IMR-90 (cell line): Measurements from ENCODE around the gene LRRK2. TPM values are rescaled to one million over a fixed set of nuclear protein-coding genes. Genes with fewer than 3 reads are reported as not detected.

Experiments
- ATAC-seq: fragments of 200-7000 bp; cut with Tn5 transposase; 2 replicates; pipeline ENCODE4 v1.9.1; 2020; ENCODE audit warnings: low read depth, mild to moderate bottlenecking, moderate library complexity
- BruUV-seq: library from RNA; stranded (reverse); fragments of 400-500 nt; replicated peaks from 2 replicates; lab custom pipeline; 2021; lab: Mats Ljungman, UMichigan
- CTCF ChIA-PET: fragments of 300-600 bp; formaldehyde crosslinking; extraction: SDS; loops from one replicate; lab custom pipeline; 2021; ENCODE audit warnings: antibody characterized with exemption; lab: Yijun Ruan, JAX
- POLR2A ChIA-PET: fragments of 300-600 bp; sonication (Branson Sonifier 250); formaldehyde crosslinking; loops from one replicate; lab custom pipeline; 2022; ENCODE audit warnings: antibody characterized with exemption; ENCODE audit not compliant: unreplicated experiment; lab: Charles Lee
- DNase-seq: peaks from one replicate; pipeline ENCODE4 v3.0.0; 2013
- H2AFZ ChIP-seq: replicated peaks from 2 replicates; pipeline ENCODE3; 2013; ENCODE audit warnings: low read length, mild to moderate bottlenecking; ENCODE audit not compliant: poor library complexity
- H2AK5ac ChIP-seq: 2 replicates; pipeline ENCODE4 v1.6.1; 2013; ENCODE audit warnings: low read depth, low read length, inconsistent platforms
- H2AK9ac ChIP-seq: replicated peaks from 2 replicates; pipeline ENCODE3; 2013; ENCODE audit warnings: mild to moderate bottlenecking, low read depth, low read length, moderate library complexity; ENCODE audit not compliant: poor library complexity
- H2BK120ac ChIP-seq: 2 replicates; pipeline ENCODE4 v1.6.1; 2013; ENCODE audit warnings: low read depth, low read length, inconsistent platforms
- H2BK15ac ChIP-seq: 3 replicates; pipeline ENCODE4 v1.6.1; 2013; ENCODE audit warnings: low read depth, low read length, inconsistent platforms
- H2BK20ac ChIP-seq: 2 replicates; pipeline ENCODE4 v1.6.1; 2013; ENCODE audit warnings: low read depth, mild to moderate bottlenecking, inconsistent platforms, low read length, moderate library complexity
- H2BK5ac ChIP-seq: 2 replicates; pipeline ENCODE4 v1.6.1; 2013; ENCODE audit warnings: mild to moderate bottlenecking, low read depth, low read length, inconsistent platforms; ENCODE audit not compliant: poor library complexity, severe bottlenecking
- H3K14ac ChIP-seq: replicated peaks from 2 replicates; pipeline ENCODE4 v1.6.1; 2013; ENCODE audit warnings: low read depth, low read length, inconsistent platforms
- H3K18ac ChIP-seq: 2 replicates; pipeline ENCODE4 v1.6.1; 2013; ENCODE audit warnings: low read depth, low read length, control low read depth
- H3K23ac ChIP-seq: 2 replicates; pipeline ENCODE4 v1.6.1; 2013; ENCODE audit warnings: low read depth, low read length, inconsistent platforms
- H3K27ac ChIP-seq: 2 replicates; pipeline ENCODE4 v1.5.1; 2013; ENCODE audit warnings: mild to moderate bottlenecking, control low read depth, low read length; ENCODE audit not compliant: insufficient read depth
- H3K27me3 ChIP-seq: 2 replicates; pipeline ENCODE4 v1.6.1; 2013; ENCODE audit warnings: low read length; ENCODE audit not compliant: control insufficient read depth, insufficient read depth
- H3K36me3 ChIP-seq: 2 replicates; pipeline ENCODE4 v1.6.1; 2013; ENCODE audit warnings: low read length, mixed read lengths; ENCODE audit not compliant: control insufficient read depth, insufficient read depth
- H3K4ac ChIP-seq: 2 replicates; pipeline ENCODE4 v1.6.1; 2013; ENCODE audit warnings: low read depth, low read length, inconsistent platforms
- H3K4me1 ChIP-seq: 2 replicates; pipeline ENCODE4 v1.6.1; 2013; ENCODE audit warnings: low read length, mixed read lengths; ENCODE audit not compliant: control insufficient read depth, insufficient read depth
- H3K4me2 ChIP-seq: 2 replicates; pipeline ENCODE4 v1.6.1; 2013; ENCODE audit warnings: low read depth, mild to moderate bottlenecking, control low read depth, low read length, moderate library complexity
- H3K4me3 ChIP-seq: 2 replicates; pipeline ENCODE4 v1.5.1; 2013; ENCODE audit warnings: low read depth, mild to moderate bottlenecking, control low read depth, low read length, moderate library complexity; ENCODE audit not compliant: insufficient read depth
- H3K56ac ChIP-seq: 2 replicates; pipeline ENCODE4 v1.6.1; 2013; ENCODE audit warnings: low read length, inconsistent platforms; ENCODE audit not compliant: insufficient read depth; ENCODE audit errors: extremely low read depth
- H3K79me1 ChIP-seq, 2 experiments: 2 replicates each; pipeline ENCODE4 v1.6.1; 2013; ENCODE audit warnings: low read length in 2 of 2, inconsistent platforms in 1 of 2, low read depth in 1 of 2
- H3K9ac ChIP-seq: 2 replicates; pipeline ENCODE4 v1.6.1; 2013; ENCODE audit warnings: low read depth, low read length, control low read depth
- H3K9me1 ChIP-seq: 2 replicates; pipeline ENCODE4 v1.6.1; 2013; ENCODE audit warnings: low read length, inconsistent platforms; ENCODE audit not compliant: insufficient read depth
- H3K9me3 ChIP-seq: 2 replicates; pipeline ENCODE4 v1.6.1; 2013; ENCODE audit warnings: low read length; ENCODE audit not compliant: control insufficient read depth, insufficient read depth
- H4K20me1 ChIP-seq: 2 replicates; pipeline ENCODE4 v1.6.1; 2013; ENCODE audit warnings: low read length, inconsistent platforms; ENCODE audit not compliant: insufficient read depth
- H4K5ac ChIP-seq: 2 replicates; pipeline ENCODE4 v1.6.1; 2013; ENCODE audit warnings: mild to moderate bottlenecking, low read depth, low read length, control low read depth
- H4K8ac ChIP-seq, 2 experiments: 2 replicates each; pipeline ENCODE4 v1.6.1; 2013; ENCODE audit warnings: low read depth in 2 of 2, low read length in 2 of 2, control low read depth in 1 of 2, inconsistent platforms in 1 of 2
- H4K91ac ChIP-seq: 2 replicates; pipeline ENCODE4 v1.6.1; 2013; ENCODE audit warnings: low read depth, low read length, inconsistent platforms; ENCODE audit not compliant: insufficient read depth
- BHLHE40 ChIP-seq: fragments of 150-350 bp; IDR thresholded peaks from 2 replicates; pipeline ENCODE4 v1.6.1; 2016; ENCODE audit warnings: mild to moderate bottlenecking, low read depth, low read length
- CHD1 ChIP-seq: IDR thresholded peaks from 2 replicates; pipeline ENCODE4 v1.6.1; 2012; ENCODE audit warnings: low read depth, low read length, improper control_type of control experiment
- CTCF ChIP-seq: conservative IDR thresholded peaks from 2 replicates; pipeline ENCODE4 v1.5.1; 2012; ENCODE audit warnings: mild to moderate bottlenecking, low read depth, low read length, improper control_type of control experiment
- ELK1 ChIP-seq: fragments of 150-350 bp; IDR thresholded peaks from 2 replicates; pipeline ENCODE4 v1.6.1; 2016; ENCODE audit warnings: low read depth, mild to moderate bottlenecking, low read length, moderate library complexity, borderline replicate concordance
- FOS ChIP-seq: fragments of 150-350 bp; IDR thresholded peaks from 2 replicates; pipeline ENCODE4 v1.6.1; 2016; ENCODE audit warnings: low read depth, low read length
- MAFK ChIP-seq: IDR thresholded peaks from 2 replicates; pipeline ENCODE4 v1.6.1; 2012; ENCODE audit warnings: low read depth, low read length, improper control_type of control experiment
- MAZ ChIP-seq: IDR thresholded peaks from 2 replicates; pipeline ENCODE4 v1.6.1; 2012; ENCODE audit warnings: low read depth, mild to moderate bottlenecking, low read length, improper control_type of control experiment, moderate library complexity, borderline replicate concordance
- NFE2L2 ChIP-seq: fragments of 150-350 bp; IDR thresholded peaks from 2 replicates; pipeline ENCODE4 v1.6.1; 2016; ENCODE audit warnings: low read depth, mild to moderate bottlenecking, low read length
- RAD21 ChIP-seq: IDR thresholded peaks from 2 replicates; pipeline ENCODE4 v1.6.1; 2012; ENCODE audit warnings: low read length, improper control_type of control experiment
- RCOR1 ChIP-seq: IDR thresholded peaks from 2 replicates; pipeline ENCODE4 v1.6.1; 2012; ENCODE audit warnings: mild to moderate bottlenecking, low read length, improper control_type of control experiment; ENCODE audit not compliant: insufficient replicate concordance
- RFX5 ChIP-seq: IDR thresholded peaks from 2 replicates; pipeline ENCODE4 v1.8.0; 2012; ENCODE audit warnings: low read depth, mild to moderate bottlenecking, low read length, moderate library complexity
- USF2 ChIP-seq: fragments of 150-350 bp; IDR thresholded peaks from 2 replicates; pipeline ENCODE4 v1.6.1; 2017; ENCODE audit warnings: mild to moderate bottlenecking, antibody characterized with exemption, low read length, low read depth
- WGBS, 2 experiments: methylation state at CpG; one replicate each; pipeline versions ENCODE4 v1.1.5 to v1.1.7; 2013; ENCODE audit warnings: missing lambda C conversion rate in 2 of 2; ENCODE audit not compliant: insufficient read length in 1 of 2; ENCODE audit errors: extremely low coverage in 2 of 2; 5-methylcytosine and 5-hydroxymethylcytosine counted together
- dilution Hi-C: fragments of 300-500 bp; cut with HindIII; formaldehyde crosslinking; loops from one replicate; pipeline ENCODE4 v1.14.3; 2018; ENCODE audit warnings: low sequenced_read_pairs; ENCODE audit not compliant: unreplicated experiment
- in situ Hi-C: fragments of 300-500 bp; cut with MboI; formaldehyde crosslinking; loops from 3 replicates; pipeline ENCODE4 v1.14.3; 2019; ENCODE audit warnings: low sequenced_read_pairs, inconsistent platforms, mixed read lengths
- intact Hi-C: fragments of 100-400 bp; cut with micrococcal nuclease; formaldehyde crosslinking; loops from 2 replicates; pipeline ENCODE4 v1.10.0; 2022
- polyA plus RNA-seq, 3 experiments: library from polyadenylated mRNA; depleted of rRNA; stranded (reverse); fragments of >200 nt; gene quantifications; 2 replicates each; pipeline ENCODE4 v1.2.3, GENCODE V29; 2012; ENCODE audit warnings: low replicate concordance in 1 of 3
- total RNA-seq: library from RNA; depleted of rRNA; stranded (reverse); fragments of >200 nt; gene quantifications from 2 replicates; pipeline ENCODE4 v1.2.3, GENCODE V29; 2012

Gene LRRK2
- total and polyA plus RNA-seq, 2 of the 4 experiments (the other 2 are of a cell fraction) = 0.17 to 0.54 TPM

GRCh38 chr12:40228727-40229126 lies 3.9 kb downstream of the LRRK2 start:
- no peak for TF ChIP-seq USF2
- TF ChIP-seq NFE2L2 = no peak
- no peak for TF ChIP-seq RAD21
- no peak for TF ChIP-seq CTCF
- no peak for TF ChIP-seq CHD1
- no peak for TF ChIP-seq BHLHE40
- TF ChIP-seq FOS = no peak
- no peak for TF ChIP-seq ELK1
- TF ChIP-seq RFX5 = no peak
- TF ChIP-seq MAZ = no peak
- TF ChIP-seq RCOR1 = no peak
- TF ChIP-seq MAFK = no peak
- H2AK5ac ChIP-seq = no peak overlapping the region
- no peak overlapping the region for H3K4ac ChIP-seq
- DNase-seq = no peak
- H2BK20ac ChIP-seq = no peak overlapping the region
- H2BK120ac ChIP-seq = no peak overlapping the region
- no peak for ATAC-seq
- H4K8ac ChIP-seq = no peak overlapping the region
- H3K14ac ChIP-seq = no peak overlapping the region
- no peaks in the 10 kb centered on the region for H4K20me1 ChIP-seq
- H3K56ac ChIP-seq = no peak overlapping the region
- no peak overlapping the region for H3K23ac ChIP-seq
- H2BK5ac ChIP-seq = no peak overlapping the region
- H3K18ac ChIP-seq = no peak overlapping the region
- peaks cover 2% of the 10 kb centered on the region; the same call in 1 of the 2 replicates for H3K4me1 ChIP-seq
- no CpG with 5 or more reads among the region's 3 CpGs for WGBS, 2 experiments
- H3K4me3 ChIP-seq = no peak overlapping the region
- BruUV-seq = no TSS peak
- no peak overlapping the region for H3K27ac ChIP-seq
- H3K79me1 ChIP-seq = no peaks in the 10 kb centered on the region
- CTCF ChIA-PET = no interaction called here
- H4K91ac ChIP-seq = no peak overlapping the region
- H4K5ac ChIP-seq = no peak overlapping the region
- no peaks in the 10 kb centered on the region for H3K36me3 ChIP-seq
- no peak overlapping the region for H3K4me2 ChIP-seq
- H2AFZ ChIP-seq = no peak overlapping the region
- intact Hi-C loops (no loop called here), in situ Hi-C loops (no loop called here), dilution Hi-C loops (no loop called here)
- POLR2A ChIA-PET = no interaction called here
- H2BK15ac ChIP-seq = no peak overlapping the region
- no peaks in the 10 kb centered on the region for H3K9me3 ChIP-seq
- H3K9ac ChIP-seq = no peak overlapping the region
- H3K9me1 ChIP-seq = no peaks in the 10 kb centered on the region
- H3K27me3 ChIP-seq = no peaks in the 10 kb centered on the region
- H2AK9ac ChIP-seq = no peak overlapping the region
